SIG-M5 treated with dmso at 0.1 percent for 504 hours (cell line): ENCODE results near the gene HSF2BP.
"Not testable (repeated sequence)": the region's sequence is repeated elsewhere in the genome, so short reads cannot be mapped to it uniquely, and the experiment has no call there.

Experiments
- DNase-seq: peaks from one replicate; lab custom pipeline; 2025; ENCODE audit not compliant: unreplicated experiment; lab: John Stamatoyannopoulos, UW

Gene HSF2BP

GRCh38 chr21:43652616-43653015 is 6.7 kb downstream of the HSF2BP start:
- DNase-seq, result no peak

- not testable (repeated sequence) for DNase-seq
Measured at GRCh38 chr21:43651926-43652325, 7.4 kb downstream of the HSF2BP start.

- no peak for DNase-seq
Measured at GRCh38 chr21:43648171-43648570, 11.1 kb downstream of the HSF2BP start.

GRCh38 chr21:43646550-43647260 is 12.6 kb downstream of the HSF2BP start:
- DNase-seq, result peak; percentile 93

GRCh38 chr21:43645976-43646375 is 13.3 kb downstream of the HSF2BP start:
- DNase-seq, result no peak

GRCh38 chr21:43645136-43645891 is 14.0 kb downstream of the HSF2BP start:
- peak; percentile 95 for DNase-seq

- no peak for DNase-seq
Measured at GRCh38 chr21:43644609-43645008, 14.7 kb downstream of the HSF2BP start.

GRCh38 chr21:43644071-43644470 is 15.2 kb downstream of the HSF2BP start:
- DNase-seq, result no peak

- no peak for DNase-seq
Measured at GRCh38 chr21:43643193-43643592, 16.1 kb downstream of the HSF2BP start.

GRCh38 chr21:43640400-43640799 is 18.9 kb downstream of the HSF2BP start:
- DNase-seq, result no peak

- peak; percentile 33 for DNase-seq
Measured at GRCh38 chr21:43639470-43640353, 19.6 kb downstream of the HSF2BP start.

- no peak for DNase-seq
Measured at GRCh38 chr21:43637530-43638158, 21.6 kb downstream of the HSF2BP start.

- no peak for DNase-seq
Measured at GRCh38 chr21:43635436-43635835, 23.9 kb downstream of the HSF2BP start.

- DNase-seq, result no peak
Measured at GRCh38 chr21:43634618-43635017, 24.7 kb downstream of the HSF2BP start.

- DNase-seq, result no peak
Measured at GRCh38 chr21:43632373-43632905, 26.8 kb downstream of the HSF2BP start.

GRCh38 chr21:43631411-43632107 is 27.7 kb downstream of the HSF2BP start:
- no peak for DNase-seq

- DNase-seq, result no peak
Measured at GRCh38 chr21:43627527-43627926, 31.8 kb downstream of the HSF2BP start.

GRCh38 chr21:43626390-43626789 is 32.9 kb downstream of the HSF2BP start:
- no peak for DNase-seq

GRCh38 chr21:43624339-43624738 is 34.9 kb downstream of the HSF2BP start:
- no peak for DNase-seq

GRCh38 chr21:43623588-43623987 is 35.7 kb downstream of the HSF2BP start:
- no peak for DNase-seq
